Breast epithelium (tissue), 3 donors: ENCODE results near the gene CELA3B.
"Not testable (repeated sequence)": the region's sequence is repeated elsewhere in the genome, so short reads cannot be mapped to it uniquely, and the experiment has no call there.

Experiments used
- CTCF ChIP-seq, 3 donors: fragments of 450-650 bp; IDR thresholded peaks; one replicate each; pipeline ENCODE4 v1.5.1; 2016 to 2017; ENCODE audit warnings: antibody characterized with exemption in 3 of 3, mild to moderate bottlenecking in 3 of 3, moderate library complexity in 3 of 3
- POLR2A ChIP-seq: fragments of 450-650 bp; IDR thresholded peaks from one replicate; pipeline ENCODE4 v1.6.1; 2016; ENCODE audit warnings: antibody characterized with exemption, mild to moderate bottlenecking, moderate library complexity
- POLR2AphosphoS5 ChIP-seq, 3 donors: sonication (generic); formaldehyde crosslinking; IDR thresholded peaks; one replicate each; pipeline ENCODE4 v1.6.1; 2017; ENCODE audit warnings: antibody characterized with exemption in 3 of 3

- not testable (repeated sequence) for TF ChIP-seq POLR2AphosphoS5 (IDR thresholded peaks at IDR 0.05); POLR2A; CTCF (IDR thresholded peaks at IDR 0.05)
Measured at GRCh38 chr1:22003959-22004358, 27.1 kb downstream of the CELA3B start.
